Measurements from ENCODE around the gene FAXDC2.
A peak's percentile ranks its signal among the peaks of the same experiment; 100 is the strongest.
"Not testable (repeated sequence)": the region's sequence is repeated elsewhere in the genome, so short reads cannot be mapped to it uniquely, and the experiment has no call there.

Gene FAXDC2

GRCh38 chr5:154823605-154824004 lies 26.8 kb downstream of the FAXDC2 start:
- no peaks in the 10 kb centered on the region for H3K27me3 Mint-ChIP-seq (ENCODE audit: low read depth)
- H3K36me3 Mint-ChIP-seq (ENCODE audit: low read depth) = peaks cover 67% of the 10 kb centered on the region
- H3K9me3 Mint-ChIP-seq = no peaks in the 10 kb centered on the region
- peaks cover 24% of the 10 kb centered on the region for H3K4me1 Mint-ChIP-seq
- no peak overlapping the region for H3K27ac Mint-ChIP-seq
- TF ChIP-seq, protein P1, sequence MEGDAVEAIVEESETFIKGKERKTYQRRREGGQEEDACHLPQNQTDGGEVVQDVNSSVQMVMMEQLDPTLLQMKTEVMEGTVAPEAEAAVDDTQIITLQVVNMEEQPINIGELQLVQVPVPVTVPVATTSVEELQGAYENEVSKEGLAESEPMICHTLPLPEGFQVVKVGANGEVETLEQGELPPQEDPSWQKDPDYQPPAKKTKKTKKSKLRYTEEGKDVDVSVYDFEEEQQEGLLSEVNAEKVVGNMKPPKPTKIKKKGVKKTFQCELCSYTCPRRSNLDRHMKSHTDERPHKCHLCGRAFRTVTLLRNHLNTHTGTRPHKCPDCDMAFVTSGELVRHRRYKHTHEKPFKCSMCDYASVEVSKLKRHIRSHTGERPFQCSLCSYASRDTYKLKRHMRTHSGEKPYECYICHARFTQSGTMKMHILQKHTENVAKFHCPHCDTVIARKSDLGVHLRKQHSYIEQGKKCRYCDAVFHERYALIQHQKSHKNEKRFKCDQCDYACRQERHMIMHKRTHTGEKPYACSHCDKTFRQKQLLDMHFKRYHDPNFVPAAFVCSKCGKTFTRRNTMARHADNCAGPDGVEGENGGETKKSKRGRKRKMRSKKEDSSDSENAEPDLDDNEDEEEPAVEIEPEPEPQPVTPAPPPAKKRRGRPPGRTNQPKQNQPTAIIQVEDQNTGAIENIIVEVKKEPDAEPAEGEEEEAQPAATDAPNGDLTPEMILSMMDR (IDR thresholded peaks at IDR 0.05; ENCODE audit: unreplicated experiment in 3 of 3) = no peak
- H3K4me3 Mint-ChIP-seq = no peak overlapping the region

GRCh38 chr5:154822896-154823295 lies 27.5 kb downstream of the FAXDC2 start:
- peaks cover 25% of the 10 kb centered on the region for H3K4me1 Mint-ChIP-seq

DNA sequence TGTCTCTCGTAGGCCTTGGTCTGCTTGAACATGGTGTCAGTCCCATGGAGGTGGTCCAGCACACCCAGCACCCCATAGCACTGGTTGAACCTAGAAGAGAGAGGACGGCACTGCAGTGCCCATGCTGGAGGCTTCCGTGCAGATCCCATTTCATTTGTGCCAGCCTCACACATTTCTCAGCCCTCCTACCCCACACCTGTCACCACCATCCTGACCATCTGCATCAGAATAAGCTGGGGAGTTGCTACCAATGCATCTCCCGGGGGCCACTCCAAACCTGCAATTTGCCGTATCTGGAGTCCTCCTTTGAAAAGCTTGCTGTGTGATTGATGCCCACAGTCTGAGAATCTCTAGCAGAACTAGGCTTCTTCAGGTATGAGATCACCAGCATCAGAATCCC lies 30.0 kb downstream of the FAXDC2 start:
- Mint-ChIP-seq H3K27me3 (ENCODE audit: low read depth) (no peaks in the 10 kb centered on the region), H3K9me3 (no peaks in the 10 kb centered on the region), H3K36me3 (ENCODE audit: low read depth) (peaks cover 85% of the 10 kb centered on the region), H3K4me1 (peaks cover 25% of the 10 kb centered on the region), H3K4me3 (no peak overlapping the region), H3K27ac (no peak overlapping the region)
- TF ChIP-seq, protein P1 (IDR thresholded peaks at IDR 0.05; ENCODE audit: unreplicated experiment in 3 of 3) = no peak

More at GRCh38 chr5:154822896-154823295, 27.5 kb downstream of the FAXDC2 start:
- not testable (repeated sequence) for H3K4me3 Mint-ChIP-seq; H3K27me3 Mint-ChIP-seq (ENCODE audit: low read depth); H3K9me3 Mint-ChIP-seq
- Mint-ChIP-seq H3K36me3 (ENCODE audit: low read depth) (peaks cover 73% of the 10 kb centered on the region), H3K27ac (peak overlapping the region in 1 of 3 experiments; percentile 15)

DNA sequence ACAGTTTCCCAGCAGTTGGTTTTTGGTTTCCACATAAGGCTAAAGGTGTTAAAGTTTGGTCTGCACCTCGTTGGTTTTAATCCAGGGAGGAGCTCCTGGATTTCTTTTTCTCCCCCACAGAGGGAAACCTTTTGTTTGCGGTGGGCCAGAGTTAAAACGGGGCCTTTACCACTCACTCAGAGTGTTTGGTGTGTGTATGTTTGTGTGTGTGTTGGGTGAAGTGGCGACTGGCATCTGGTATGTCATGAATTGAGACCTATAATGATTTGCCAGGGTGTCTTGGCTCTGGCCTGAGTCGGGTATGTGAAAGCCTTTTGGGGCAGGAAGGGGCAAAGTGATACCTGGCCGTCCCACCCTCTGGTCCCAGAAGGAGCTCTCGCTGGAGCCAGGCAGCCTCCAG lies 30.9 kb downstream of the FAXDC2 start:
- peak overlapping the region in 1 of 3 experiments; percentile 16 for H3K27ac Mint-ChIP-seq
- H3K9me3 Mint-ChIP-seq = no peaks in the 10 kb centered on the region
- TF ChIP-seq, protein P1 (IDR thresholded peaks at IDR 0.05; ENCODE audit: unreplicated experiment in 3 of 3) = no peak
- H3K36me3 Mint-ChIP-seq (ENCODE audit: low read depth) = peaks cover 90% of the 10 kb centered on the region
- H3K27me3 Mint-ChIP-seq (ENCODE audit: low read depth) = no peaks in the 10 kb centered on the region
- no peak overlapping the region for H3K4me3 Mint-ChIP-seq
- H3K4me1 Mint-ChIP-seq = peaks cover 25% of the 10 kb centered on the region

GRCh38 chr5:154818471-154819116 lies 31.8 kb downstream of the FAXDC2 start:
- TF ChIP-seq, protein P1 (IDR thresholded peaks at IDR 0.05; ENCODE audit: unreplicated experiment in 3 of 3) = no peak
- H3K36me3 Mint-ChIP-seq (ENCODE audit: low read depth) = peaks cover 88% of the 10 kb centered on the region
- H3K4me3 Mint-ChIP-seq = no peak overlapping the region
- H3K27ac Mint-ChIP-seq = peak overlapping the region in 1 of 3 experiments; percentile 51
- H3K9me3 Mint-ChIP-seq = no peaks in the 10 kb centered on the region
- no peaks in the 10 kb centered on the region for H3K27me3 Mint-ChIP-seq (ENCODE audit: low read depth)
- H3K4me1 Mint-ChIP-seq = peaks cover 25% of the 10 kb centered on the region

- Mint-ChIP-seq H3K36me3 (ENCODE audit: low read depth) (peaks cover 90% of the 10 kb centered on the region), H3K4me1 (peaks cover 25% of the 10 kb centered on the region), H3K9me3 (no peaks in the 10 kb centered on the region), H3K27me3 (ENCODE audit: low read depth) (no peaks in the 10 kb centered on the region), H3K27ac (no peak overlapping the region), H3K4me3 (no peak overlapping the region)
- TF ChIP-seq, protein P1 (IDR thresholded peaks at IDR 0.05; ENCODE audit: unreplicated experiment in 3 of 3) = no peak
Measured at GRCh38 chr5:154817815-154818214, 32.6 kb downstream of the FAXDC2 start.
